ENCODE measurements around the gene PAAF1.

DNA sequence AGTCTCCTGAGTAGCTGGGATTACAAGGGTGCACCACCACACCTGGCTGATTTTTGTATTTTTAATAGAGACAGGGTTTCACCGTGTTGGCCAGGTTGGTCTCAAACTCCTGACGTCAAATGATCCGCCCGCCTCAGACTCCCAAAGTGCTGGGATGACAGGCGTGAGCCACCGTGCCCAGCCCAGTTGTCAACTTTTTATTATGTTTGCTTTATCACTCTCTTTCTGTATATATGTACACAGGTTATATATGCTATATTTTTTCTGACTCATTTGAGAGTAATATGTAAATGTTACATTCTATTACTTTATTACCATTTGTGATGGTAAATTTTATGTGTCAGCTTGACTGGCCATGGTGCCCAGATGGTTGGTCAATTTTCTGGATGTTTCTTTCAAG is 55.2 kb downstream of the PAAF1 start:
- TF ChIP-seq FOXK1 (CRISPR knock-in tag; IDR thresholded peaks at IDR 0.05; ENCODE audit: borderline replicate concordance, low read depth) = no peak
- TF ChIP-seq E2F5 (CRISPR knock-in tag; conservative IDR thresholded peaks at IDR 0.05) = no peak
- TF ChIP-seq, protein P1, sequence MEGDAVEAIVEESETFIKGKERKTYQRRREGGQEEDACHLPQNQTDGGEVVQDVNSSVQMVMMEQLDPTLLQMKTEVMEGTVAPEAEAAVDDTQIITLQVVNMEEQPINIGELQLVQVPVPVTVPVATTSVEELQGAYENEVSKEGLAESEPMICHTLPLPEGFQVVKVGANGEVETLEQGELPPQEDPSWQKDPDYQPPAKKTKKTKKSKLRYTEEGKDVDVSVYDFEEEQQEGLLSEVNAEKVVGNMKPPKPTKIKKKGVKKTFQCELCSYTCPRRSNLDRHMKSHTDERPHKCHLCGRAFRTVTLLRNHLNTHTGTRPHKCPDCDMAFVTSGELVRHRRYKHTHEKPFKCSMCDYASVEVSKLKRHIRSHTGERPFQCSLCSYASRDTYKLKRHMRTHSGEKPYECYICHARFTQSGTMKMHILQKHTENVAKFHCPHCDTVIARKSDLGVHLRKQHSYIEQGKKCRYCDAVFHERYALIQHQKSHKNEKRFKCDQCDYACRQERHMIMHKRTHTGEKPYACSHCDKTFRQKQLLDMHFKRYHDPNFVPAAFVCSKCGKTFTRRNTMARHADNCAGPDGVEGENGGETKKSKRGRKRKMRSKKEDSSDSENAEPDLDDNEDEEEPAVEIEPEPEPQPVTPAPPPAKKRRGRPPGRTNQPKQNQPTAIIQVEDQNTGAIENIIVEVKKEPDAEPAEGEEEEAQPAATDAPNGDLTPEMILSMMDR (CRISPR knock-in tag; IDR thresholded peaks at IDR 0.05) = no peak
